ENCODE results near the gene TTLL11. TPM values are rescaled to one million over a fixed set of nuclear protein-coding genes. Genes with fewer than 3 reads are reported as not detected.

TTLL11 gene
- total and polyA plus RNA-seq, 4 donors, result 1.4 to 4.5 (median 3.6) TPM

DNA sequence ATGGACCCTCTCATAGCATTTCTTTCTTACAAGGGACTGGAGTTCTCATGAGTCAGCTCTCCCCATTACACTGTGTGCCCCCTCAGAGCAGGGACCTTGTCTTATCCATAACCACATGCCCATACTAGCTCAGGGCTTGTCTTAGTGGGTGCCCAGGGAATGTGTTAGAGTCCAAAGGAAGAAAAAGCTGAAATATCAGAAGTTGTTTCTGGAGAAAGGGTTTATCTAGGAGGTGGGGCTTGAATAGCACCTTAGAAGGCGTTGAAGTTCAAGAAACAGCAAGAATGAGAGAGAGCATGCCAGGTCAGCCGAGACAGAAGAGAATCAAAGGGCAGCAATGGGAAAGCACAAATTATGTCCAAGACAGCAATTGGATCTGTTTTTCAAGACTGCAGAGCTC is 109.4 kb downstream of the TTLL11 start:
- peaks cover 0 to 6% (median 5%) of the 10 kb centered on the region in 4 donors for H3K4me1 ChIP-seq (ENCODE audit: control insufficient read depth in 4 of 4, insufficient read depth in 4 of 4, low read length in 3 of 4)
- no peak overlapping the region for H3K27ac ChIP-seq (ENCODE audit: low read depth in 1 of 2, low read length in 2 of 2)
- H3K9ac ChIP-seq (ENCODE audit: low read depth in 1 of 2, low read length in 2 of 2), result no peak overlapping the region
- DNase-seq (ENCODE audit: low spot score), result no peak
- no peak for TF ChIP-seq EGR1 (IDR thresholded peaks at IDR 0.05; ENCODE audit: low read depth in 2 of 2)
- no peak for TF ChIP-seq GABPA (IDR thresholded peaks at IDR 0.05 in 1 of 2, conservative IDR thresholded peaks at IDR 0.05 in 1 of 2)
- TF ChIP-seq, protein P1, sequence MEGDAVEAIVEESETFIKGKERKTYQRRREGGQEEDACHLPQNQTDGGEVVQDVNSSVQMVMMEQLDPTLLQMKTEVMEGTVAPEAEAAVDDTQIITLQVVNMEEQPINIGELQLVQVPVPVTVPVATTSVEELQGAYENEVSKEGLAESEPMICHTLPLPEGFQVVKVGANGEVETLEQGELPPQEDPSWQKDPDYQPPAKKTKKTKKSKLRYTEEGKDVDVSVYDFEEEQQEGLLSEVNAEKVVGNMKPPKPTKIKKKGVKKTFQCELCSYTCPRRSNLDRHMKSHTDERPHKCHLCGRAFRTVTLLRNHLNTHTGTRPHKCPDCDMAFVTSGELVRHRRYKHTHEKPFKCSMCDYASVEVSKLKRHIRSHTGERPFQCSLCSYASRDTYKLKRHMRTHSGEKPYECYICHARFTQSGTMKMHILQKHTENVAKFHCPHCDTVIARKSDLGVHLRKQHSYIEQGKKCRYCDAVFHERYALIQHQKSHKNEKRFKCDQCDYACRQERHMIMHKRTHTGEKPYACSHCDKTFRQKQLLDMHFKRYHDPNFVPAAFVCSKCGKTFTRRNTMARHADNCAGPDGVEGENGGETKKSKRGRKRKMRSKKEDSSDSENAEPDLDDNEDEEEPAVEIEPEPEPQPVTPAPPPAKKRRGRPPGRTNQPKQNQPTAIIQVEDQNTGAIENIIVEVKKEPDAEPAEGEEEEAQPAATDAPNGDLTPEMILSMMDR (IDR thresholded peaks at IDR 0.05; ENCODE audit: low read depth, low read length, missing input control), result no peak
- TF ChIP-seq FOXA2 (IDR thresholded peaks at IDR 0.05), result no peak
- no peak for TF ChIP-seq SP1 (IDR thresholded peaks at IDR 0.05)
- TF ChIP-seq, protein P2, sequence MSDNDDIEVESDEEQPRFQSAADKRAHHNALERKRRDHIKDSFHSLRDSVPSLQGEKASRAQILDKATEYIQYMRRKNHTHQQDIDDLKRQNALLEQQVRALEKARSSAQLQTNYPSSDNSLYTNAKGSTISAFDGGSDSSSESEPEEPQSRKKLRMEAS (IDR thresholded peaks at IDR 0.05), result no peak
- no peak for TF ChIP-seq RAD21 (IDR thresholded peaks at IDR 0.05)
- TF ChIP-seq HNF4G (IDR thresholded peaks at IDR 0.05), result no peak
- TF ChIP-seq, protein P3, sequence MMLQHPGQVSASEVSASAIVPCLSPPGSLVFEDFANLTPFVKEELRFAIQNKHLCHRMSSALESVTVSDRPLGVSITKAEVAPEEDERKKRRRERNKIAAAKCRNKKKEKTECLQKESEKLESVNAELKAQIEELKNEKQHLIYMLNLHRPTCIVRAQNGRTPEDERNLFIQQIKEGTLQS (IDR thresholded peaks at IDR 0.05), result no peak
- no peak for TF ChIP-seq YY1 (IDR thresholded peaks at IDR 0.05)
- TF ChIP-seq NR2F2 (IDR thresholded peaks at IDR 0.05), result no peak
- TF ChIP-seq HNF4A (conservative IDR thresholded peaks at IDR 0.05), result no peak
- no peak for TF ChIP-seq RXRA (IDR thresholded peaks at IDR 0.05)
- TF ChIP-seq, protein P4, sequence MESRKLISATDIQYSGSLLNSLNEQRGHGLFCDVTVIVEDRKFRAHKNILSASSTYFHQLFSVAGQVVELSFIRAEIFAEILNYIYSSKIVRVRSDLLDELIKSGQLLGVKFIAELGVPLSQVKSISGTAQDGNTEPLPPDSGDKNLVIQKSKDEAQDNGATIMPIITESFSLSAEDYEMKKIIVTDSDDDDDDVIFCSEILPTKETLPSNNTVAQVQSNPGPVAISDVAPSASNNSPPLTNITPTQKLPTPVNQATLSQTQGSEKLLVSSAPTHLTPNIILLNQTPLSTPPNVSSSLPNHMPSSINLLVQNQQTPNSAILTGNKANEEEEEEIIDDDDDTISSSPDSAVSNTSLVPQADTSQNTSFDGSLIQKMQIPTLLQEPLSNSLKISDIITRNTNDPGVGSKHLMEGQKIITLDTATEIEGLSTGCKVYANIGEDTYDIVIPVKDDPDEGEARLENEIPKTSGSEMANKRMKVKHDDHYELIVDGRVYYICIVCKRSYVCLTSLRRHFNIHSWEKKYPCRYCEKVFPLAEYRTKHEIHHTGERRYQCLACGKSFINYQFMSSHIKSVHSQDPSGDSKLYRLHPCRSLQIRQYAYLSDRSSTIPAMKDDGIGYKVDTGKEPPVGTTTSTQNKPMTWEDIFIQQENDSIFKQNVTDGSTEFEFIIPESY (IDR thresholded peaks at IDR 0.05), result no peak
- TF ChIP-seq, protein P5, sequence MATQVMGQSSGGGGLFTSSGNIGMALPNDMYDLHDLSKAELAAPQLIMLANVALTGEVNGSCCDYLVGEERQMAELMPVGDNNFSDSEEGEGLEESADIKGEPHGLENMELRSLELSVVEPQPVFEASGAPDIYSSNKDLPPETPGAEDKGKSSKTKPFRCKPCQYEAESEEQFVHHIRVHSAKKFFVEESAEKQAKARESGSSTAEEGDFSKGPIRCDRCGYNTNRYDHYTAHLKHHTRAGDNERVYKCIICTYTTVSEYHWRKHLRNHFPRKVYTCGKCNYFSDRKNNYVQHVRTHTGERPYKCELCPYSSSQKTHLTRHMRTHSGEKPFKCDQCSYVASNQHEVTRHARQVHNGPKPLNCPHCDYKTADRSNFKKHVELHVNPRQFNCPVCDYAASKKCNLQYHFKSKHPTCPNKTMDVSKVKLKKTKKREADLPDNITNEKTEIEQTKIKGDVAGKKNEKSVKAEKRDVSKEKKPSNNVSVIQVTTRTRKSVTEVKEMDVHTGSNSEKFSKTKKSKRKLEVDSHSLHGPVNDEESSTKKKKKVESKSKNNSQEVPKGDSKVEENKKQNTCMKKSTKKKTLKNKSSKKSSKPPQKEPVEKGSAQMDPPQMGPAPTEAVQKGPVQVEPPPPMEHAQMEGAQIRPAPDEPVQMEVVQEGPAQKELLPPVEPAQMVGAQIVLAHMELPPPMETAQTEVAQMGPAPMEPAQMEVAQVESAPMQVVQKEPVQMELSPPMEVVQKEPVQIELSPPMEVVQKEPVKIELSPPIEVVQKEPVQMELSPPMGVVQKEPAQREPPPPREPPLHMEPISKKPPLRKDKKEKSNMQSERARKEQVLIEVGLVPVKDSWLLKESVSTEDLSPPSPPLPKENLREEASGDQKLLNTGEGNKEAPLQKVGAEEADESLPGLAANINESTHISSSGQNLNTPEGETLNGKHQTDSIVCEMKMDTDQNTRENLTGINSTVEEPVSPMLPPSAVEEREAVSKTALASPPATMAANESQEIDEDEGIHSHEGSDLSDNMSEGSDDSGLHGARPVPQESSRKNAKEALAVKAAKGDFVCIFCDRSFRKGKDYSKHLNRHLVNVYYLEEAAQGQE (IDR thresholded peaks at IDR 0.05), result no peak
- H3K4me3 ChIP-seq (ENCODE audit: low read depth in 1 of 3, low read length in 3 of 3), result no peak overlapping the region
- no peaks in the 10 kb centered on the region for H3K9me3 ChIP-seq (ENCODE audit: control insufficient read depth in 4 of 4, low read length in 3 of 4)
- H3K36me3 ChIP-seq (ENCODE audit: control insufficient read depth in 4 of 4, insufficient read depth in 3 of 4, low read depth in 1 of 4, low read length in 3 of 4), result no peaks in the 10 kb centered on the region
- 93% methylated on average over 2 of the region's 2 CpGs for WGBS
- no peaks in the 10 kb centered on the region for H3K27me3 ChIP-seq (ENCODE audit: control insufficient read depth in 4 of 4, insufficient read depth in 4 of 4, low read length in 3 of 4)
